HG02870 (cell line): Measurements from ENCODE around the gene MFSD12.

Source experiments
- ATAC-seq: cut with Tn5 transposase; IDR thresholded peaks from one replicate; pipeline ENCODE4 v1.9.1; 2021; ENCODE audit warnings: mild to moderate bottlenecking, moderate library complexity; ENCODE audit not compliant: unreplicated experiment

Gene MFSD12

DNA sequence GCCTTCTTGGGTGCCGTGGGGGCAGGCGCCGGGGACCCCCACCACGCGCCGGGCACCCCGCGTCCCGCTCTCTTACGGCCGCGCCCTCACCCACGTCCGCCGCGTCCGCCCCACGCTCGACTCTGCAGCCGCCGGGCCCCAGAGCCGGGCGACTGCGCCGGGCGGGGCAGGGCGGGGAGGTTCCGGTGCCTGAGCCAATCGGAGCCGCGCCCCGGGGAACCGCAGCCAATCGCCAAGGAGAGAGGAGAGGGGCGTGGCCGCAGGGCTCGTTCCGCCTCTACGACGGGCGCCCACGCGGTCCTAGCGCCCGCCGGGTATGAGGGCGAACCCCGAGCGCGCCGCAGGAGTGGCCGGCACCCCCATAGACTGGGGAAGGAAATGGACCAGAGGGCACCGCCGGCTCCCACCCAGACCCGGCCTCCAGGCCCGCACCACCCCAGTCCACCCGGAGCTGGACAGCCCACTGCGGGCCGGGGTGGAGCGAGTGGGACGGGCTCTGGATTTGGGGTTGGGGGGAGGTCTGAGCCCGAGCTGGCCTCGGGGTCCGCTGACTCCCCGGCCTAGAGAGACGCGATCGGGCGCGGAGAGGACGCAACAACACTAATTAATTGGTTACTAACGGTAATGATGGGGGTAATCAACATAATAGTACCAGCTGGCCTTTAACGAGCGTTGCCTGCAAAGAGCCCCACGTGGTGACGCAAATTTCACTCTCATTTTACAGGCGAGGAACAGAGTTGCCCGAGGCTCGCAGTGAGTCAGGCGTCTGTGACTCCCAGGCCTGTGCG is at the start of gene MFSD12:
TSS of gene MFSD12 (minus strand) at position 126 of the 788 bp plus-strand sequence. CDS start 183 bp downstream, outside the sequence.
- peak; percentile 69 for ATAC-seq

DNA sequence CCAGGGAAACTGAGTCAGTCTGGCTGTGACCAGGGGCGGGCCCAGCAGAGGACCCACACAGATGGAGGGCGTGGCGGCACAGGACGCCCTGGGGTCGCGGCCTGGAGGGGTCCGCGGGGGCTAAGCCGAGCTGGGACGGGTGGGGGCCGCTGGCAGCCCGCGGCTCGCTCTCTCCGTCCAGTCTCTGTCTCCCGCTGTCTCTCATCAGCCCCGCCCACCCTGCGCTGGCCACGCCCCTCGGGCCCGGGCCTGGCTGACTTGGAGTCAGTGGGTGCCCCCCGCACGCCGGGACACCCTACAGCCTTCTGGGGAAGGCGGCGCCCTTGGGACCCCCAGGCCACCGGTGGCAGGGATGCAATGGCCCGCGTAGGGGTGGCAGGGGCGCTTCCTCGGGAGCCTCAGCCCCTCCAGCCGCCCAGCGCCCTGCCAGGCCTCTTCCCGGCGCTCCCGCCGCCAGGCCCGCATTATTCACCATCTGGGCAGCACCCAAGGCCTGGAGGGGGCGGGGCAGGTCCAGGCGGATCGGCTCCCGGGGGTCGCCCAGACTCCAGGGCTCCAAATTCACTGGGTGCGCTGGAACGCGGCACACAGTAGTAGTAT is 49.4 kb upstream of the MFSD12 start, which contains the start of gene TBXA2R:
TSS of gene TBXA2R (minus strand) at position 186 of the 600 bp plus-strand sequence. CDS start 6,241 bp downstream, outside the sequence.
- ATAC-seq: no peak

DNA sequence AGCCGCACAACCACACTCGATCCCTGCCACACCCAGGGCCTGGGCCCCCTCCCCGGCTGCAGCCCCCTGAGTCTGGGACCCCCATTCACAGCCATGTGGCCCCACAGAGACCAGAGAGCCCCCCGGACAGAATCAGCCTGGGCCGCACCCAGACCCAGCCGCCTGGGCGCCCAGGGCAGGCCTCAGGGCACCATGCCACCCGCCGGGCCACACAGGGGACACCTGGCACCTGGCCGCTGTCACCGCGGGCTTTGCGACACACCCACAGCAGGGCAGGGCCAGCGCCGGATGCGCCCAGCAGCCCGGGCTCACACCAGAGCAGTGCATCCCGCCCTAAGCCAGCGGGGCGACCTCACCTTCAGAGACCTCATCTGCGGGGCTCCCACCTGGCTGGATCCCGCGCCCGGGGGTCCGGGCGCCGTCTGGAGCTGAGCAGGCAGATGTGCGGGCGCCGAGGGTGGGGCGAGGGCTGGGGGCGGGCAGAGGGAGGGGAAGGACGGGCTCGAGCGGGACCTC is 48.8 kb upstream of the MFSD12 start:
- no peak for ATAC-seq

DNA sequence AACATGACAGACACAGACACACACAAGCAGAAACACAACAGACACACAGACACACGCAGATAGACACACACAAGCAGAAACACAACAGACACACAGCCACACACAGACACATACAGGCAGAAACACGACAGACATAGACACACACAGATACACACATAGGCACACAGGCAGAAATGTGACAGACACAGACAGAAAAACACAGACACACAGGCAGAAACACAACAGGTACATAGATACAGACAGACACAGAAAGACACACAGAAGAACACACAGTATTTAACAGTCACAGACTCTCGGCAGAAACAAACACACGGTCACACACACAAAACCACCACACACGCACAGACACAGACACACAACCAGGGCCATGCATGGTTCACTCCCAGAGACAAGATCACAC is 48.4 kb upstream of the MFSD12 start:
- ATAC-seq: no peak

DNA sequence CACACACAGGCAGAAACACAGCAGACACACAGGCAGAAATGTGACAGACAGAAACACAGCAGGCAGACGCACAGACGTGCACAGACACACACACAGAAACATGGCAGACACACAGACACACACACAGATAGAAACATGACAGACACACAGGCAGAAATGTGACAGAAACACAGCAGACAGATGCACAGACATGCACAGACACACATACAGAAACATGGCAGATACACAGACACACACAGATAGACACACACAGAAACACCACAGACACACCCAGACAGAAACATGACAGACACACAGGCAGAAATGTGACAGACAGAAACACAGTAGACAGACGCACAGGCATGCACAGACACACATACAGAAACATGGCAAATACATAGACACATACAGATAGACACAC is 48.0 kb upstream of the MFSD12 start:
- ATAC-seq: no peak

DNA sequence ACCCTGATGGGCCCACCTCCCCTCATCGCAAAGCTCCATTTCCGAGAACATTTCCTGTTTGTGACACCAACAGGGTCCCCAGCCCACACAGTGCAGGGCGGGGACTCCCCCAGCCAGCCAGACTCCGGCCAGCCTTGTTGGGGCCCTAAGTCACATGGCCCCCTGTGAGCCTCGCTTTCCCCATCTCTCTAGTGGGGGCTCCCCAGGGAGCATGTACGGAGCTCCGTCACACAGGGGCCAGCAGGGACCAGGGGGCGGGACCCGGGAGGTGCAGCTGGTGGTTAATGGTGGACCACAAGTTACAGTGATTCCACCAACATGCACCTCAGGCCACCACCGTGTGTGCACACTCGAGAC is 47.6 kb upstream of the MFSD12 start:
- no peak for ATAC-seq

DNA sequence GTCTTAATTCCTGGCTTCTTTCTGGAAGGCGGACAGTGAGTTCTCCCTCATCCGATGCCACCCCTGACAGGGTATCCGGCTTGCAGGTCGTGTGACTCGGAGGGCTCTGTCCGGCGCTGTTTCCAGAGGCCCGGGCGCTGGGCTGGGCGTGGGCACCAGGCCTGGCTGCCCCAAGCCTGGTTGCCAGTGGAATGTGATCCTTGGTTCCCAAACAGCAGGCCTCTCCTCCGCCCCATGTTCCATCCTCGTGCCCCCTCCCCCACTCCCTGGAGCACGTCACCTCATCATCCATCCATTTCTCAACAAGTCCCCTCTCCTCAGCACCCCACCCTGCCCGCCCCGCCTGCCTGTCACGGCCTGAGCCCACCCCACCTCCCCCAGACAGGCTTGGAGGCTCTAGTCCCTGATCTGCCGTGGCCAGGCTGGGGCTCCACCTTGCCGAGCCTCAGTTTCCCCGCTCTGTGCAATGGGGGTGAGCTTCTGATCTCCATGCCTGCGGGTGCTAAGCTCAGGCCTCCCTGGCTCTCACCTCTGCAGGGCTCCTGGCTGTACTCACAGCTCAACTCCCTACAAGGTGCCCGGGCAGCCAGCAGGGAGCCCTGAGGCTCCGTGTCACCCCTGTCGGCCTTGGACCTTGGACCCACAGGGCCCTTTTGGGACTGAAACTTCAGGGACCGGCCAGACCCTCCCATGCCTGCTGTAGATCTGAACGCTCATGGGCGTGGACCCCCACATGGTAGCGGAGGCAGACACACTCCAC is 47.0 kb upstream of the MFSD12 start:
- ATAC-seq: no peak

DNA sequence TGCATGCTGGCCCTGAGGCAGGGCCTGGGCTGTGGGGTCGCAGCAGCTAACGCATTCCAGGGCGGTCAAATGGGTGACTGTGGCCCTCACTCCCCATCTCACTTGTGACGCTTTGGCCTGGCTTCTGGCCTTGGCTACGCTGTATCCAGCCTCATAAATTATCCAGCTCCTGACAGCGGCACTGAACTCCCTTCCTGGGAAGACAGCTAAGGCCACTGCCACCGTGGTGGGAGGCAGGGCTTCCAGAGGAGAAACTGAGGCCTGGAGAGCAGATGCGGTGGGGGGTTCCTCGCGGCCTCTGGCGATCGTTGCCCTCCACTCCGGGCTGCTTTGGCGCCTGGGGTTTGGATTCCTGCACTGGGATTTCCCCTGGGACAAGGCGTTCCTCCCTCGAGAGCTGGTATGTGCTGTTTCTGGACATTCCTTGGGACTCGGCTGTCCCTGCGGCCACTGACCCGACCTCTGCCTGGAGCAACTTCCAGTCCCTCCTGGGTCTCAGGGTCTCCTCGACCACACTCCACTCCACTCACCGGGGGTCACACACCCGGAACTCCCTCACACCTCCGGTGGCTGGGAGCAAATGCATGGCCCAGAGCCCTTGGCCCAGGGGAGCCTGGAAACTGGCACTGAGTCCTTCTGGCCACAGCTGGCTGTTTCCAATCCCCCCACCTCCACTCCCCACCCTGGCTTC is 45.9 kb upstream of the MFSD12 start:
- ATAC-seq: no peak

DNA sequence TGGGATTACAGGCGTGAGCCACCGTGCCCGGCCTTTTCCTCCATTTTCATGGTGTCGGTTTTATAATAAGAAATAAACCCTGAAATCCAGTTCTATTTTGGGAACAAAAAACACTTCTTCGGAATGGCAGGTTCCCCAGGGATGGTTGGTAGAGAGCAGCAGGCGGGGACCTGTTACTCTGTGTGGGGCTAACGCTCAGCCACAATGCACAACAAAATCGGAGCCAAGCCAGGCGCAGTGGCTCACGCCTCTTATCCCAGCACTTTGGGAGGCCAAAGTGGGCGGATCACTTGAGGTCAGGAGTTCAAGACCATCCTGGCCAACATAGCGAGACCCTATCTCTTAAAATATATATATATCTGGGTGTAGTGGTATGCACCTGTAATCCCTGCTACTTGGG is 43.6 kb upstream of the MFSD12 start:
- no peak for ATAC-seq

DNA sequence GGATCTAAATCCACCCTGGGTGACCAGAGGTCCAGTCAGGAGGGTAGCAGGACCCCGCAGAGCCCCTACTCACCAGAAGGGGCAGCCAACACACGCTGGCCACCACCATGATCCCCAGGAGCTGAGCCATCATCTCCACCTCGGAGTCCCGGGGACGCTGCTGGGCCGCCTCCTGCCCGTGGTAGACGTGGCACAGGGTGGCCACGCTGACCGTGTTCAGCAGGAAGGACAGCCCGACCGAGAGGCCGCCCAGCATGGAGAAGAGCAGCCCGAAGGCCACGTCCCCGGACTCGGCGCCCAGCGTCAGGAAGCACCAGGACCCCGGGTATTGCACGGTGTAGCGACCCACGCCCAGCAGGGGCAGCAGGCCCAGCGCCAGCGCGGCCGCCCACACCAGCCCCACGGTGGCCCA is 42.4 kb upstream of the MFSD12 start:
- no peak for ATAC-seq

DNA sequence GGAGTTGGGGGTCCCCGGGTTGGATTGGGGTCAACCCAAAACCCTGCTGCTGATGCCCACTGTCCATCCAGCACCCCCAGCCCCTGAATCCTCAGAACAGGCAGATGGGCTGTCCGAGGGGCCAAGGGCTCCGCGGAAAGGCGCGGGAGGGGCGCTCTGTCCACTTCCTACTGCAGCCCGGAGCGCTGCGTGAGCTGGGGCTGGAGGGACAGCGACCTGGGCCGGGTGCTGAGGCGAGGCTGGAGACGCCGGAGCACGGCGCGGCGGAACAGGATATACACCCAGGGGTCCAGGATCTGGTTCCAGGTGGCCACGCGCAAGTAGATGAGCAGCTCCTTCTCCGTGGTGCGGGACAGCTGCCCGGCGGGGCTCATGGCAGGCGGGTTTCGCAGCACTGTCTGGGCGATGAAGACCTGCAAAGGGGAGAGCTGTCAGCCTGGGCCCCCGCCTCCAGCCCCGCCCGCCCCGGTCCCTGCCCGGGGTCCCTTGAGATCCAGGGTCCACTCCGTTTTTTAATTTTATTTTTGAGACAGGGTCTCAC is 38.2 kb upstream of the MFSD12 start:
- no peak for ATAC-seq

DNA sequence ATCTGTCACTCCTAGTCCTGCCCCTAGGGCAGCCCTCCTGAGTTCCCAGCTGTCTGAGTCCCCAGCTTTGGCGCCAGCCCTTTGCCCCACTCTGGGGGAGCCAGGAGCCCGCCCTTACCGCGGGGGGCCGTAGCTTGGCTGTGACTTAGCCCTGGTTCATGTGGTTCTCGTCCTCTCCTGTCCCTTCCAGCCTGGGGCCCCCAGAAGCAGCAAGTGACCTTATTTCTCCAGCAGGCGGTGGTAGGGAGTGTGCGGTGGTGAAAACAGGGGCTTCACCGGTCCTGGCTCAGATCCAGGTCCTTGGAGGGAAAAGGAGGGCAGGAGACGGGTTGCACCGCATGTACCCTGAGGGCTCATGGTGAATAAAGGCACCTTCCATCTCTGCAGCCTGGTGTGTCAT is 35.8 kb upstream of the MFSD12 start:
- ATAC-seq: no peak

DNA sequence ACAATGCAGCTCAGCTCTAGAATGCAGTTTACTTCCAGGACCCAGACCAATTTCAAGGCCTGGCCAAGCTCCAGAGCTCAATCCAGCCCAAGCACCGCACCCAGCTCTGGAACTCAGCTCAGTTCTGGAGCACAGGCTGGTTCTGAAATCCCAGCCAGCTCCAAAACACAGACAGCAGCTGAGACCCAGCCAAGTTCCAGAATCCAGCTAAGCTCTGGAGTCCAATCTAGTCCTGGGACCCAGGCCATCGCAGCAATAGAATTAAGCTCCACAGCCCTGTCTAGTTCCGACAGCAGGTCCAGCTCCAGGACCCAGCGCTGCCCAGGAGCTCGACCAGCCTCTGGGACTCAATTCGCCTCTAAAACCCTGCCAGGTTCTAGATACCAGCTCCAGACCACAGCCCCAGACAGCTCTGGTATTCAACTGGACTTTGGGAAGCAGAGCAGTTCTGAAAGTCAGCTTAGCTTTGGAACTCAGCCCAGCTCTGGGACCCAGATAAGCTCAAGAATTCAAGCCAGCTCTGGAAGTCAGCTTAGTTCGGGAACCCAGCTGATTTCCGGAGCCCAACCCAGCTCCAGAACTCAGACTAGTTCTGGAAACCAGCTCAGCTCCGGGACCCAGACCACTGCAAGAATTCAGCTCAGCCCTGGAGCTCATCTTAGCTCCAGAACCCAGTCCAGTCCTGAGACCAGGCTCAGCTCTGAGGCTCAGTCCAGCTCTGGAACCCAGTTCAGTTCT is 34.7 kb upstream of the MFSD12 start:
- ATAC-seq: no peak

DNA sequence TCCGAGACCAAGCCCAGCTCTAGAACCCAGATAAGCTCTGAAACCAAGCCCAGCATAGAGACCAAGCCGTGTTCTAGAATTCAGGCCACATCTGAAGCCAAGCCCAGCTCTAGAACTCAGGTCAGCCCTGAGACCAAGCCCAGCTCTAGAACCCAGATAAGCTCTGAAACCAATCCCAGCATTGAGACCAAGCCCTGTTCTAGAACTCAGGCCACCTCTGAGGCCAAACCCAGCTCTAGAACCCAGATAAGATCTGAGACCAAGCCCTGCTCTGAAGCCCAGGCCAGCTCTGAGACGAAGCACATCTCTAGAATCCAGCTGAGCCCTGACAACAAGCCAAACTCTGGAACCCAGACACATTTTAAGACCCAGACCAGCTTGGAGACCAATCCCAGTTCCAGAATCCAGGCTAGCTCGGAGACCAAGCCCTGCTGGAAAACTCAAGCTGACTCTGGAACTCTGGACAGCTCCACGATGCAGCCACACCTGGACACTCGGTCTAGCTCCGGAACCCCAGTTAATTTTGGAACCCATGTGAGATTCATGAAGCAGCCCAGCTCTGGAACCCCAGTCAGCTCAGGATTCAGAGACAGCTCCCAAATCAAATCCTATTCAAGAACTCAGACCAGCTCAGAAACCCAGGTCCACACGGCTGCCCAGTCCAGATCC is 33.7 kb upstream of the MFSD12 start:
- no peak for ATAC-seq

DNA sequence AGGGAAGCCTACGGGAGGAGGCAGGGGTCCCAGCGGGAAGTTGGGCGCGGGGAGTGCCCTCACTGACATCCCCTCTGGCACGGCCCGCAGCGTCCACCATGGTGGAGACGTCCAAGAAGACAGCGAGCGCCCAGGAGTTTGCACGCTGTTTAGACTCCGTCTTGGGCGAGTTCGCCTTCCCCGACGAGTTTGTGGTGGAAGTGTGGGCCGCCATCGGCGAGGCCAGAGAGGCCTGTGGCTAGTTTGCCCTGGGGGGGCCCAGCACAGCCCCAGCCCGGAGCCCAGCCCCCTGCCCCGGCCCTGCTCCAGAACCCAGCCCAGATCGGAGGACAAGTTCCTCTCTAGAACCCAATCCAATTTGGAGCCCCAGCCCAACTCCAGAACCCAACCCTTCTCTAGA is 32.6 kb upstream of the MFSD12 start:
- ATAC-seq: no peak

DNA sequence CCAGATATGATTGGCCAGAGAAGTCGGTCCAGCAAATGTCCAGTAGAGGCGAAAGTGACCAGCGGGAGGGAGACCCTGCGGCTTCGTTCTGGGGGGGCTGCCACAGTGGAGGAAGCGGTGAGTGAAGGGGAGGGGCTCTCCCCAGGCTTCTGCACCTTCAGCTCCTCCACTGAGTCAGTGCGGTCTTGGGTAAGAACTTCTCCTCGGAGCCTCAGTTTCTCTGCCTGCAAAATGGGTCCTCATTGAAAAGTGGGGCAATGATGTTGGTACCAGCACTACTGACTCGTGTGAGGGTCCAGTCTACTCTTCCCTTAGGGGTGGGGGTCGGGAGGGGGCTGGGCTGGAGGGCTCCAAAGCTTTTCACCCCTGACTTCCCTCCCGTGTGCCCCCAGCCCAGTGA is 32.1 kb upstream of the MFSD12 start:
- ATAC-seq: no peak

DNA sequence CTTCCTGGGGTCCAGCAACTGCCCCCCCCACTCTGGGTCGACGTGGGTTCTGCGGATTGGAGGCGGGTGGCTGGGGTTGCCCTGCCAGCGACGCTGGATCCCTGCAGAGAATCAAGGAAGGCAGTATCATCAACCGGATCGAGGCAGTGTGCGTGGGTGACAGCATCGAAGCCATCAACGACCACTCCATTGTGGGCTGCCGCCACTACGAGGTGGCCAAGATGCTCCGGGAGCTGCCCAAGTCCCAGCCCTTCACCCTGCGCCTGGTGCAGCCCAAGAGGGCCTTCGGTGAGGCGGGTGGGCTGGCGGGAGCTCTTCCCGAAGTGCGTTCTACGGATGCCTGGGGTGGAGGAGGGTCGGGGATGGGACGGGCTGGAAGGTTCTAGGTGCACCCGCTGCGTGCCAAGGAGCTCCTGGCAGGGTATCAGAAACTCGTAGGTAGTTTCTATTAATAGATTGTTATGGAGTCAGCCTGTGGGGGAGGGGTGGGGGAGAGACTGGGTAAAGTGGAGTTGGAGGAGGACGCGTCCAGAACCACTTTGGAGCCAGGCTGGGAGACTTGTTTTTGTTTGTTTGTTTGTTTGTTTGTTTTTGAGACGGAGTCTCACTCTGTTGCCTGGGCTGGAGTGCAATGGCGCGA is 29.4 kb upstream of the MFSD12 start:
- no peak for ATAC-seq

DNA sequence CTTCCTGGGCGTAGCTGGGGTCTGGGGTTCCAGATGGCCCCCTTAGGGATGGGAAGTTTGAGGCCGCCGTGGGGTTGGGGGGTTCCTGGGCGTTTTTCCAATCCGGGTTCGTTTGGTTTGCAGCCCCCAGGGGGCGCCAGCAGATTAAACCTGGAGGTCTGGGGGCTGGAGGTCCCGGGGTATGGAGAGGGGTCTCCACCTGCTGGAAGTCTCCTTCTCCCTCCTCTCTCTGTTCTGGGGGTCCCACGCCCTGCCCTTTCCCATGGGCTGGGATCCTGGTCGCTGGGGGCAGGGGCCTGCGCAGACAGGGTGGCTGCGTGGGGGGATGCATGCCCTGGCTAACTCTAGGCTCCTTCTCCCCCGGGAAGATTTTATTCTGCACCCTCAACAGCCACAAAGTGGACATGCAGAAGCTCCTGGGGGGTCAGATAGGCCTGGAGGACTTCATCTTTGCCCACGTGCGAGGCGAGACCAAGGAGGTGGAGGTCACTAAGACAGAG is 28.8 kb upstream of the MFSD12 start:
- no peak for ATAC-seq
